Epithelial cell of proximal tubule (primary cell): ENCODE data around the gene OSBPL8. TPM values are rescaled to one million over a fixed set of nuclear protein-coding genes. Genes with fewer than 3 reads are reported as not detected.
"Not testable (repeated sequence)": the region's sequence is repeated elsewhere in the genome, so short reads cannot be mapped to it uniquely, and the experiment has no call there.

ENCODE experiments used
- DNase-seq: peaks from one replicate; pipeline ENCODE4 v3.0.0-alpha.2; 2011; ENCODE audit warnings: low read depth
- H3K4me3 ChIP-seq: 2 replicates; pipeline ENCODE4 v1.5.1; 2011; ENCODE audit warnings: low read depth, mild to moderate bottlenecking, low read length
- CTCF ChIP-seq: conservative IDR thresholded peaks from 2 replicates; pipeline ENCODE4 v1.5.1; 2012; ENCODE audit warnings: low read depth, mild to moderate bottlenecking, low read length
- total RNA-seq: library from RNA; depleted of rRNA; stranded (reverse); fragments of >200 nt; gene quantifications from 2 replicates; pipeline ENCODE4 v1.2.3, GENCODE V29; 2015

The OSBPL8 gene
- total RNA-seq, 1 donor from 2014 or later = 46.5 TPM

GRCh38 chr12:76341436-76342030 is 218.0 kb downstream of the OSBPL8 start:
- DNase-seq = no peak
- TF ChIP-seq CTCF = no peak
- no peak overlapping the region for H3K4me3 ChIP-seq

DNA sequence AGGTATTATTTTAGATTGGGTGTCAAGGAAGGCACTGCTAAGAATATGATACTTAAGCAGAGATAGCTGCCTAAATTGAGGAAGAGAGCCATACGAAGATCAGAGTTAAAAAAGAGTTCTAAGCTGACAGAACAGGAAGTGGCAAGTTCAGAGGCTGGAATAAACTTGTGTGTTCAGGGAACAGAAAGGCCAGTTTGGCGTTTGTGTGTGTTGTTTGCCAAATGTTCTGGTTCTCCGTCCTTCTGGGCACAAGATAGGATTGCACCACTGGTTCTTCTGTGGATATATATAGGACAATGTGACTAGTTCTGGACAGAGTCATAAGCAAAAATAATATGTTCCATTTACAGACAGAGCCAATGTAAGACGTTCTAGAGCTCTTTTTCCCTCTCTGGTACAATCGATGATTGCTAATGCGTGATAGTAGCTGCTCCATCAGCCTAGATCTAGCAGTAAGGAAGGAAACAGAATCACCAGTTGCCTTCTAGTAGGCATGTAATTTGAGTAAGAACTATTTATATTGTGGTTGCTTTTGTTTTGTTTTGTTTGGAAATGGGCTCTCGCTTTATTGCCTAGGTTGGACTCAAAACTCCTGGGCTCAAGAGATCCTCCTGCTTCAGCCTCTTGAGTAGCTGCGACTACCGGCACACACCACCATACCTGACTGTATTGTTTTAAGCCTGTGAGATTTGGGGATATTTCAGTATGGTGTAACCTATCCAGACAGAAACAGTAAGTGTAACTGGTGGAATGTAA is 218.7 kb downstream of the OSBPL8 start:
- DNase-seq = no peak
- TF ChIP-seq CTCF = no peak
- no peak overlapping the region for H3K4me3 ChIP-seq

- no peak for DNase-seq
- no peak overlapping the region for H3K4me3 ChIP-seq
- TF ChIP-seq CTCF = no peak
These were observed 222.0 kb downstream of the OSBPL8 start for GRCh38 chr12:76337583-76337982.

GRCh38 chr12:76332606-76333005 is 227.0 kb downstream of the OSBPL8 start:
- no peak for TF ChIP-seq CTCF
- no peak overlapping the region for H3K4me3 ChIP-seq

GRCh38 chr12:76329606-76330005 is 230.0 kb downstream of the OSBPL8 start:
- DNase-seq = no peak
- H3K4me3 ChIP-seq = no peak overlapping the region
- no peak for TF ChIP-seq CTCF

More at GRCh38 chr12:76332606-76333005, 227.0 kb downstream of the OSBPL8 start:
- DNase-seq = no peak

GRCh38 chr12:76329159-76329558 is 230.4 kb downstream of the OSBPL8 start:
- H3K4me3 ChIP-seq = no peak overlapping the region
- peak; percentile 39 for DNase-seq
- no peak for TF ChIP-seq CTCF

DNA sequence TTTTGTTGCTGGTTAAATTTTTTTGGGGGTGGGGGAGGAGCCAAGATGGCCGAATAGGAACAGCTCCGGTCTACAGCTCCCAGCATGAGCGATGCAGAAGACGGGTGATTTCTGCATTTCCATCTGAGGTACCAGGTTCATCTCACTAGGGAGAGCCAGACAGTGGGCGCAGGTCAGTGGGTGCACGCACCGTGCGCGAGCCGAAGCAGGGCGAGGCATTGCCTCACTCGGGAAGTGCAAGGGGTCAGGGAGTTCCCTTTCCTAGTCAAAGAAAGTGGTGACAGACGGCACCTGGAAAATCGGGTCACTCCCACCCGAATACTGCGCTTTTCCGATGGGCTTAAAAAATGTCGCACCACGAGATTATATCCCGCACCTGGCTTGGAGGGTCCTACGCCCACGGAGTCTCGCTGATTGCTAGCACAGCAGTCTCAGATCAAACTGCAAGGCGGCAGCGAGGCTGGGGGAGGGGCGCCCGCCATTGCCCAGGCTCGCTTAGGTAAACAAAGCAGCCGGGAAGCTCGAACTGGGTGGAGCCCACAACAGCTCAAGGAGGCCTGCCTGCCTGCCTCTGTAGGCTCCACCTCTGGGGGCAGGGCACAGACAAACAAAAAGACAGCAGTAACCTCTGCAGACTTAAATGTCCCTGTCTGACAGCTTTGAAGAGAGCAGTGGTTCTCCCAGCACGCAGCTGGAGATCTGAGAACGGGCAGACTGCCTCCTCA is 239.8 kb downstream of the OSBPL8 start:
- H3K4me3 ChIP-seq, DNase-seq: not testable (repeated sequence)
